ENCODE results near the gene CBLB.

GRCh38 chr3:105715372-105715771 is 153.4 kb downstream of the CBLB start:
- TF ChIP-seq CTCF (IDR thresholded peaks at IDR 0.05) (no peak), POLR2A (IDR thresholded peaks at IDR 0.05) (no peak)

Data from right lobe of liver (tissue), 4 donors.